HG02840 (cell line): ENCODE measurements around the gene OR4E1.
"Not testable (repeated sequence)": the region's sequence is repeated elsewhere in the genome, so short reads cannot be mapped to it uniquely, and the experiment has no call there.

Source experiments
- ATAC-seq: cut with Tn5 transposase; IDR thresholded peaks from one replicate; pipeline ENCODE4 v1.9.1; 2021; ENCODE audit warnings: mild to moderate bottlenecking, moderate library complexity, moderate number of reproducible peaks; ENCODE audit not compliant: unreplicated experiment, low FRiP score

OR4E1 gene

GRCh38 chr14:21654215-21654614 lies 19.4 kb downstream of the OR4E1 start:
- ATAC-seq, result no peak

GRCh38 chr14:21653331-21653885 lies 20.2 kb downstream of the OR4E1 start, which contains the start of gene OR4E2:
OR4E2 (plus strand) TSS chr14:21653835; CDS start chr14:21665083, 11,248 bp downstream.
- no peak for ATAC-seq

DNA sequence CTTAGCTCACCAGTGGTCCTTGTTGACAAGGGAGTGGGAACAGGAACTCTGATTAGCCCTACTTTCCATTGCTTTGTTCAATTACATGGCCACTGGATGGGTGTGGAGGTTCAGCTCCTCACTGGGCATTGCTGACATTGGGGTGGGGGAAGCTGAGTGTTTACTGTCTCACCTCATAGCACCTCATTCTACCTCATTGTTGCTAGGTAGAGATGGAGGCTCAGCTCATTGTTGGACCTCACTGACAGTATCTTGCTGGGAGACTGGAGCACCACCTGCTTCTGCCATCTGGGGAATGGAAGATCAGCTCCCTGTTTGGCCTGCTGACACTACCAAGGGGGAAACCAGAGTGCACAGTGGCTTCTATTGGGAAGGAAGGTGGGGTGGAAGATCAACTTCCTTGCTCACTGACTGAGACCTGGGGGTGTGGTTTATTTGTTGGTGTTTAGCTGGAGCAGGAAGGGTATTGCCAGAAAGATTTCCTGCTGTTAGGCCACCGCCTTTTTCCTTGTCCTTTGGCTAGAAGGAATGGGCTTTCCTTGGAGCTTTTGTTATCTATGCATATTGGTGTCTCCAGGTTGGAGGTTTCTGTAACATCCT lies 21.3 kb downstream of the OR4E1 start:
- no peak for ATAC-seq

- no peak for ATAC-seq
These were observed 26.2 kb downstream of the OR4E1 start for GRCh38 chr14:21647380-21647779.

GRCh38 chr14:21643407-21643806 lies 30.2 kb downstream of the OR4E1 start:
- no peak for ATAC-seq

DNA sequence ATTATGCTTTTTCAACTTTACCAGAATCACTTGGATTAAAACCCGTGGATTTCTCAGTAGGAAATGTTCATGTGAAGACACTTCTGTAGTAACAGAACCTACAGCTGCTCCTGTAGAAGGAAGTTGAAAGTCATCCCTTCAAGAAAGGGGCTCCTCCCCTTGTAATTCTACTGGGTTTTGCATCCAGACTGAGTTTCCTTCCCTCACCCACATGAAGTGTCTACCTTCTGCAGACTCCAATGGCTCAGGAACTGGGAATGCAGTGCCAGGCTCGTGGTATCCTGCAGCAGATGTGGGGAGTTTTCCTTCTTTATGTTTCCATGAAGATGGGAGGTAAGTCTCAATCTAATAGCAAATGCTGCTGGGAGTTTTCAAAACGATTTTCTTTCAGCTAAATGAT lies 30.9 kb downstream of the OR4E1 start:
- ATAC-seq, result no peak

DNA sequence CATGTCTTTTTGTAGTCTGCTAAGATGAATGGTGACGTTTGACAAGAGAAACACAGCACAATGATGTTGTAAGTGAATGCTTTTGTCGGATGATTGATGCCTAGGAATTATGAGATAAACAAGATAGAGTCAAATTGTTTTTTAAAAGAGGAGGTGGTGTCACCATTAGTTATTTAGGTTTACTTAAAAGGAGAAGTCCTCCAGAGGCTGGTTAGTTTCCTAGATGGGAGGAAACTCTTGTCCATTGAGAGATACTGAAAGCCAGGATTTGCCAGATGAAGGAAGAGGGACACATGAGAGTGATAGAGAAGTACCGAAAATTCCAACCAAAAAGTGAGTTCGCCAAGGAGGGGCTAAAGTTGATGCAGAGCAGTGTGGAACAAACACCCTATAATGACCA lies 38.8 kb downstream of the OR4E1 start, which contains the start of gene OR10G2:
Gene OR10G2, minus strand, starts transcription at position 101 of the 400 bp plus-strand sequence. Its CDS starts 98 bp downstream, at position 3.
- ATAC-seq, result no peak

DNA sequence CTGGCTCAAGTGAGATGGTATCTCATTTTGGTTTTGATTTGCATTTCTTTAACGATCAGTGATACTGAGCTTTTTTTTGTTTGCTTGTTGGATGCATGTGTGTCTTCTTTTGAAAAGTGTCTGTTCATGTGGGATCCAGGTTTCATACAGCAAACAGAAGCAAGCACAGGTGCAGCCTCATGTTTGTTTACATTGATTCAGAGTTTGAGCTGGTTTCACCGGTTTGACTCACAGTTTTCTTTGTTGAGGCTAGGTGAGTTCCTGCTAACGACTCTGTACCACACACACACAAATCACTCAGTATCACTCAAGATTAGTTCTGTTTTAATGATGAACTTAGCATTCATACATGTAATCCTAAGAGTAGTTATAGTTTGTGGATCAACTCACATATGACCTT lies 42.5 kb downstream of the OR4E1 start:
- ATAC-seq, result no peak

DNA sequence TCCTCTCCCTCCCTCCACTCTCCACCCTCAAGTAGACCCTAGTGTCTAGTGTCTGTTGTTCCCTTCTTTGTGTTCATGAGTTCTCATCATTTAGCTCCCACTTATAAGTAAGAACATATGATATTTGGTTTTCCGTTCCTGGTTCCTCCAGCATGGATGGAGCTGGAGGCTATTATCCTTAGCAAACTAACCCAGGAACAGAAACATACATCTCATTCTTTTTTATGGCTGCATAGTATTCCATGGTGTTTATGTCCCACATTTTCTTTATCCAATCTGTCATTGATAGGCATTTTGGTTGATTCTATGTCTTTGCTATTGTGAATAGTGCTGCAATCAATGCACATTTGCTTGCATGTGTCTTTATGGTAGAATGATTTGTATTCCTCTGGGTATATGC lies 43.1 kb downstream of the OR4E1 start:
- ATAC-seq, result not testable (repeated sequence)

- no peak for ATAC-seq
These were observed 47.0 kb downstream of the OR4E1 start for GRCh38 chr14:21626491-21627230.
